AG08395 (cell line): ENCODE measurements around the gene TSPOAP1.

Experiments
- DNase-seq: peaks from one replicate; pipeline ENCODE4 v3.0.0; 2012; ENCODE audit warnings: mixed read lengths, low spot score

Gene TSPOAP1

DNA sequence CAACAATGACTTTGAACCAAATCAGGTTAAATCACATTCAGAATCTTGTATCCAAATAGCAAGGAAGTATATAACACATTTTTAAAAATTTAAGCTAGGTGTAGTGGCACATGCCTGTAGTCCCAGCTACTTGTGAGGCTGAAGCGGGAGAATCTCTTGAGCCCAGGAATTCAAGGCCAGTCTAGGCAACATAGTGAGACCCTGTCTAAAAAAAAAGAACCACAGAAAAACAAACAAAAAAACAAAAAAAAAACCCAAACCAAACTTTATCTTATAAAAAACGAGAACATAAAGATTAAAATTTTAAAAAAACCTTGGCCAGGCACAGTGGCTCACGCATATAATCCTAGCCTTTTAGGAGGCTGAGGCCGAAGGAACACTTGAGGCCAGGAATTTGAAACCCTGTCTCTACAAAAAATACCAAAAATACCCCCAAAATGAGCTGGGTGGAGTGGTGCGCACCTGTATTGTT lies 11.8 kb upstream of the TSPOAP1 start:
- DNase-seq = no peak

DNA sequence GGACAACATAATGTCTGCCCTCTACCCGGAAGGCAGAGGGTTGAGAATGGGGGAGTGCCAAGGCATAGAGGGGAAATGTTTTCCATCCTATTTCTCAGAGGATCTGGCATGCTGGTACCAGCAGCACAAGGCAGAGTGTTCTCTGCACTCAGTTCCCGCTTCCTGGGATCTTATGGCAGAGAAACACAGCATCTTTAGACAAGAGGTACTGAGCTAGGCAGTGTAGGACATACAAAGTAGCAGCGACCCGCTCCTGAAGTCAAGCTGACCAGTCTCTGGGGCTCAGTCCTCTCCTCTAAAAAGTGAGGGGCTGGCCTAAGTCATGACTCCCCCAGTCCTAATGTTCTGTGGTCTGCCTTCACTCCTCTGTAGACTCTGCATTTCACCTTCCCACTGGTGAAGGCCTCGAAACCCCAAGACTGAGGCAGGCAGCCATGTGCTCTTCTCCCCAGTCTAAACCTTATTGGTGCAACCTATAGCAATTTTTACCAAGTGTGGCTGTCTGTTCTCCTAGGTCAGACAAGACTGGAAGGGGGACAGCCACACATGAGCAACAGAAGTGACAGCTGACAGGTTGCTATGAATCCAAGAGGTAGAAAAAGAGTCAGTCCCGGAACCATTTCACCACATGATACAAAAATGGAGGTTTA lies 11.3 kb upstream of the TSPOAP1 start:
- no peak for DNase-seq

DNA sequence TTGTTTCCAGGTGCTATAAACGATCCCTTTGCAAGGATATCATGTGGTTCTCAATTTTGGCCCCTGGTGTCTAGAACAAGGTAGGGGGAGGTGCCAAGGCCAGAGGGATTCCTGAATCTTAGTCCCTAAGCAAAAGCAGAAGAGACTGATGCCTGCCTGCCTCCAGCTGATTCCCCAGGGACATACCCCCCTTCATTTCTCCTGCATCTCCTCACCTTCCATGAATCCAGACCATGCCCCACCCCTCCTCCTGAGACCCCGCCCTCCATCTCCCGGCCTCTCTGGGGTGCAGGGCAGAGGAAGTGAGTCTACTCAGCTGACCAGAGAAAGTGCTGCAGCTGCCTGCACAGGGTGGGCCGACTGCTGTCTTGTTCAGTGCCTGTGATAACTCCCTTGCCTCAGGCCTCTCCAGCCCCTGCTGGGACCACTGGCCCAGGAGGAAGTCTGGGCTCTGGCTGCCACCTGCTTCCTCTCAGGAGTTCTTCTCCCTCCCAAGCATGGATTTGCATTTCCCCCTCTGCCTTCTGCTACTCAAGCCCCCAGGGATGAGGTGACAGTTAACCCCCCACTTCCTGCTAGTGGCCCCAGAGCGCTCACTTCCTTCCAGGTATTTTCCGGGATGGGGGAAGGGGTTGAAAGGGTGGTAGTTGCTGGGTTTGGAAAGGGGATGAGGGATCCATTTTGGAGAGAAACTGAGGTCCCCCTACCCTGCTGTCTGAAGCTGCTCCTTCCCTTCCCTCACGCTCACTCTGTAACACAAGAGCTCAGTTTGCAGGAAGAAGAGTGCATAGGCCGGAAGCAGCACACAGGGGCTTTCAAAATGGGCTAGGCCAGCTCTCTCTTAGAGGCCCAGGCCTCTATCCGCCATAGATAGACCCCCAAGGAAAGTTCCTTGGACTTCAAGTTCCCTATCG lies 10.5 kb upstream of the TSPOAP1 start:
- DNase-seq = peak; percentile 79

DNA sequence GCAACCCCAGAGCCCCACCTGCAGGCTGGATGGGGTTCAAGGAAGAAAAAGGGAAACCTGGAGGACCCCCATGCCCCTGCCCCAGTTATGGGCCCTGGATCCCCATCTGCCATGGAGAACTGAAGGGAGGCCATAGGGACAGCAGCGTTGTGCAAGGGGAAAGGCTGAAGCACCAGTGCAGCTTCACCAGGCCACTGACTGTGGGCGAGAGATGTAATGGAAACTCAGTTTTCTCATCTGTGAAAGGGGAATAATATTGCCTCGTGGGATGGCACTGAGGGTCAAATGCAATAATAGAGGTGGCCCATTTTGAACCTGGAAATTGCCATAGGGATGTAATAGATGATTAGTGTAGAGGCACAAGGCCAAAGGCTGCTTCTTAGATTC lies 9.9 kb upstream of the TSPOAP1 start:
- no peak for DNase-seq

DNA sequence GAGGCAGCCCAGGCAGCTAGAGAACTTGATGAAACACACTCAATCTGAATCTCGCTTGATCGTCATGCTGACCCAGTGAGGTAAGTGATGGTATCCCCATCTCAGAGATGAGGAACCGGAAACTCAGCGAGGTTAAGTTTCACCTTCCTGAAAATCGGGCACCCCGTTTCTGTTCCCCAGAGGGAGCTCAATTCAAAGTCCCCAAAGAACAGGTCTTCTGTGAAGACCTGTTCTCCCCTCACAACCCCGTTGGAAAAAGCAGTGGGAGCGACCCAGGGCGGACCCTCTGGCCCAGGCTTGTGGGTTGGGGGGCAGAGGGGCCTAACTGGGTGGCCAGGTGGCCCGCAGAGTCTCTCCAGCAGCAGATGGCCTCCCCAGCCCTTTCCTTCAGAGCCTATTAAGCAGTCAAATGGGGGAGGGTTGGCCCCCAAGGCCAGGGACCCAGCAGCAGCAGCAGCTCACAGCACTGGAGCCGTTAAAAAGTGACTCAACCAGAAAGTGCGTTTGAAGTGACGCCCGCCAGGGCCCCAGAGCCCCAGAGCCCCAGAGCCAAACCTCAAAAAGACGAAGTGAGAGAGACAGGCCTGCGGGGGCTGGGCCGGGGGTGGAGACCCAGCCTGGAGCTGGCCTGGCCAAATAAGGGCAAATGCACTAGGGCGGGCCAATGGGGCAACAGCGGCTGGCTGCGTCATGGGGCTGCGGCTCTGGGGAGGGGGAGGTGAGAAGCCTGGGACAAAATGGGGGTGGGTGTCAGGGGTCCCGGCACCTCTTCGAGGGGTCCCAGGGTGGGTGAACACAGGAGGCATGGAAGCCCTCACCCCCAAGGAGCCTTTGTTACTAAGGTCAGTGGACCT lies 9.2 kb upstream of the TSPOAP1 start:
- DNase-seq = peak; percentile 91

DNA sequence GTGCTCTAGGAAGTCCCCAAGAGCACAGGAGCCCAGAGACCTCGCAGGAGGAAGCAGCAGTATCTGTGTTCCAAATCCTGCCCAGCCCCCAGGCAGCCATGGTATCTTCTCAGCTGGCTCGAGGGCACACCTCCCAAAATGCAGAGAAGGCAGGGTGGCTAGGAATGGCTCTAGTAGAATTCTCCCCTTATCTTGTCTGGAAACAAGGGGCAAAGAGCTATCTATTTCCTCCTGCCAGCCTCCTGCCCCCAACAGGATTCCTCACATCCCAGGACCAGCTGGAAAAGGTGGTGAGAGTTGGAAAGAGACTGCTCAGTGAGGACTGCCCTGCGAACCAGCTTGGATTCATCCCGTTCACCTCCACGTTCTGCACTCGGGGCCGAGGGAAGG lies 8.6 kb upstream of the TSPOAP1 start:
- DNase-seq = no peak

DNA sequence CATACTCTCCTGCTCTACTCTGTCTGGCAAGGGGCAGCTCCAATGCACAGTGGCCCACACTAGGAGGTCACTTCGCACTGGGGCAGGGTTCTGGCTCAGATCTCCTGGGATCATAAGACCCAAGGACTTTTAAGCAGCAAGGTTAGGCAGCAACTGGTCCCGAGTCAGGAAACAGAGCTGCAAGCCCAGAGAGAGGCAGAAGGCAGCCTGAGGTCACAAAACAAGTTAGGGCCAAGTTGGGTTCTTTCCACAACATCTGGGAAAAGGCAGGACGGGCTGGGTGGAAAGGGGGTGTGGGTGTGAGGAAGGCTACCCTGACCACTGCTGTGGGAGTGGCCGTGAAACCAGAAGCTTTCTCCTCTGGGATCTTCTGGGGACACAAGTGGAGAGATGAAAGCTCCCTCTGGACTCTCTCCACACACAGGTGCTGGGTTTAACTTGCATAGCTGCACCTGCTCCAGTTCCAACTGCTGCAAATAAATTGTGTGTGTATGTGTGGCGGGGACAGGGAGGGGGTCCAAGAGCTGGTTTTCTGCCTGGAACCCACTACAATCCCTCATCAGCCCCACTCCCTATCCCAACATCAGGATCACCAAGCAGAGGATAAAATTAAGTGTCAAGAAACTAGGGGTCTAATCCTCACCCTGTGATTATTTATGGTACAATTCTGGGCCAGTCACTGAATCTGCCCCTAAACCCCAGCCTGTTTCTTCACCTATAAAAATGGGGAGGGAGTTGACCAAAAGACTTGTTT lies 8.0 kb upstream of the TSPOAP1 start:
- peak; percentile 66 for DNase-seq

DNA sequence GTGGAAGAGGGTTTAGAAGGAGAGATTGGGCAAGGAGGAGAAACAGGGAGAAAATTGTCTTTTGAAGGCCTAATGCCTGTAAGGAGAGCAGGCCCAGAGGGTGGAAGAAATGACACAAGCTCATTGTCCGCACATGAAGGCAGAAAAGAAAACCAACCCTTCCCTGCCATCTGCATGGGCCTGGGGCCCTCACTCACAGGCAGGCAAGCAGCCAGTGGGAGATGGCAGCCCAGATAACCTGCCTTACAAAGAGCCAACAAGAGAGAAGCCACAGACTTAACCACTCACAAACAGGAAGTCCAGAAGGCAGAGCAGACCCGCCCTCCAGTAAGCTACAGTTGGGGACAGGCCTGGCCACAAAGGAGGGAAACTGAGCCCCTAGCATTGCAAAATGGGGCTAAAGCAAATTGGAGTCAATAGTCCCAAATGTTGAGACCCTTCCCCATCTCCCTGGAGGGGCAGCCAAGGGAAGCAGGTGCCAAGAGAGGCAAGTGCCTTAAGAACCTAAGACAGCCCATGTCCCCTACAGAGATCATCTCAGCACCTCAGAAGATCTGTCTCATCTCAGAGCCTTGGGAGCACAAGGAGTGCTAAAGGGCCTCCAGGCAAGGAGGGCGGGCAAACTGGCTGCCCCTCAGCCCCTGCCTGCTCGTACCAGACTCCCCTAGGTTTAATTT lies 7.3 kb upstream of the TSPOAP1 start:
- DNase-seq = no peak

DNA sequence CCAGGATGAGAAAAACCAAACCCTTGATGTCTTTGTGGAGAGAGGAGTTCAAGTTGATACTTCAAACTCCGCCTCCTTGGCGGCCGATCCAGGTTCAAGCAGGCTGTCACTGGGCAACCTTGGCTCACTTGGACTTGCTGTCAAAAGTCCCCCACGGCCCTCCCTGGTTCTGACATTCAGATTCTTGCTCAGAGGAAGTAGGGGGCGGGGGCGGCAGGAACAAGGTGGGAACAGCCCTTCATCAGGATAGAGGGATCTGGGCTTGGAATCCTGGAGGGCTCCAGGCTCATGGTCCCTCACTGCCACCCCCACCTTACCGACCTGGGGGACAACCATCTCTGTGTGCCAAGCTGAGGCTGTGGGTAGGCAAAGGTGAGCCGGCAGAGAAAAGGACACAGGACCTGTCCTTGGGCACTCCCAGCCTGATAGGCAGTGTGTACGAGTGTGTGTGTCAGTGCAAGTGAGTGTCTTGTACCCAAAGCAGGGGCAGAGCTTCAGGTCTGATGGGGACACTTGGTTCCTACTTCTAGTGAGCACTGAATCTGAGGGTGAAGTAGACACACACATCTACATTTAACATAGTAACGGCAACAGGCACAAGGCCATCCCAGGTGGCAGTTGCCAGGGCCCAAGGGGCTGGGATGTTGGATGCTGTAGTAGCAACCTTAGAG lies 6.6 kb upstream of the TSPOAP1 start:
- no peak for DNase-seq

DNA sequence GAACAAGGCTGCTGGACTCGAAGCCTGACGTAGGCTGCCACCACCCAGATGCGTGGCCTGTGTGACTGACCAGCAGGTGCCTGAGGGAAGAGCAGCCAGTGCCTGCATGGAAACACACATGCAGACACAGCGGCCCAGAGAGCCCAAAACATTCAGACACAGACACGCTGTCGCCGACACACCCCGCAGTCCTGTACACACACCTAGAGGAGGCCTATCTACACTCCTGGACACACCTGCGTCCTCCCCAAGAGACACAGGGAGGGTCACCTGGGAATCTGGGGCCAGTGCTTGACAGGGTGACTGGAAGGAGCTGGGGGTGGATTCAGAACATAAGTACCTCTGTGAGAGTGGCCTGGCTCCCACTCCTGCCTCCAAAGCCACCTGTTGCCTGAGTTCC lies 6.1 kb upstream of the TSPOAP1 start:
- DNase-seq = no peak

DNA sequence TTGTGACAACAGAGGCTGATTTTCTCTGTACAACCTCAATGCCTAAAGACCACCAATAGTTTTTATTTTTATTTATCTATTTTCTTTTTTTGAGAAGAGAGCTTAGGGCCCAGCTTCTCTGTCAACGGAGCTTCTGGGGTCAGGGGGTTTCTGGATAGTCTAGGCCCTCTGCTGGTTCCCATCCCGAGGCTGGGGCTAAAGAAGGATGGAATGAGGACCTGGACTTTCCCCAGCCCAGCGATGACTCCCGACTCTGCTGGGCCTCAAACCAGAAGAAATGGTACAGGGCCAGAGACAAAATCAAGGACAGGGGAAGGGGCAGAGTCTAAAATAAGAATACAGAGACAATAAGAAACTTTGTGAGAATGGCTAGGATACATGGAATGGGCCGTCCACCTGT lies 5.7 kb upstream of the TSPOAP1 start:
- no peak for DNase-seq

DNA sequence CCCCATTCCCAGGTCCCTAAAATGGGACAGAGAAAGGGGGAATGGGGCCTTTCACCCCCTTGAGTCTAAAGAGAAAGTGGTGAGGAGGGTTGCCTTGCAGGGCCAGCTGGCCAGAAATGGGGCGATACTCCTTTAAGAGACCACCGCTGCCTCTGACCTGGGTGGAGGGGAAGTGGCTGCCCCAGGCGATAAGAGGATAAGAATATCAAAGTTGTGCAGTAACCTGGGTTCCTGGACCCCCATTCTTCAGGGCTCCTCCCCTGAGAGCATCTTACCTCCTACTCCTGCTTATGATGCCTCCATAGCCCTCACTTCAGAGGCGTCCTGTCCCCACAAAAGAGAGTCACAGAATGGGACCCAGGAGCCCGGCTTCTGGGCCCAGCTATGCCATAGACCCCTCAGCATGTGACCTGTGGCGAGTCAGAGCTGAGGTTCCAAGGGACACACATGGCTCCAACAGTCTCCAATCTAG lies 5.2 kb upstream of the TSPOAP1 start:
- no peak for DNase-seq

DNA sequence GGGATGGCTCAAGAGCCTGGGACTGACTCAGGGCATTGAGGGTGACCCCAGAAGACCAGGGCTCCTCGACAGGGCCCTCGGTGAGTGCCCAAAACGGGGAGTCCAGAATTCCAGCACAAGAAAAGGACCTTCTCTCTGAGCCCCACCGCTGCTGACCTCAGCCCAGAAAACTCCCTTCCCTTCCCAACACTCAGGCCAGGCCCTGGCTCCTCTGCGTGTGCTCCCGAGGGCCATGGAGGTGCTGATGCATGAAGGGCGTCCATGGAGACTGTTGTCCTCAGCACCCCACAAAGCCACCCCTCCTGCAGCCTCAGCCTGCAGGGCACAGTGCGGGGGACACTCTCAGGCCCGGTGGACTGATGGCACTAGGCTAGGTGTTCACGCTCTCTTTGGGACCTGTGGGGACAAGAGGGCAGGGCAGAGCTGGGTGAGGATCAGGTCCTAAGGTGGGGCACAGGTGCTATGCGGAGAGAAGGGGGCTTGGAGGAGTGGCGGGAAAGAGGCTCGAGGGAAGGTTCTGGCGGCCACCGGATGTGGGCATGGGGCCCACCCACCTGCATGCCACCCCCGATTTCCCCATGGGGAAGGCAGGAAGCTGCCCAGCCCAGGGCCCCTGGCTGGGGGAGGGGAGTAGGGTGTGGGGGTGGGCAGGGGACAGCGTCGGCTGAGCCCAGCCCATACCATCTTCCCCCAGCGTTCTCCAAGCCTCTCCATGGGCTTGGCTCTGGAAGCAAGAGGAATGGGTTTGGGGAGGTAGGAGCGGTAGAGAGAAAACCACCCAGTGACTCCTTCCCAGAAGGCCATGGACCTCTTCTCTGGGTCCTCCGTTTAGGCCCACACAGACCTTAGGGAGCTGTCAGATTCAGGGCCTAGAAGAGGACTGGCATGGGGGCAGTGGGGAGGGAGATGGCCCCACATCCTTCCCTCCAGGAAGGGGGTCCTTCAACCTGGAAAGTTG lies 4.5 kb upstream of the TSPOAP1 start:
- no peak for DNase-seq

DNA sequence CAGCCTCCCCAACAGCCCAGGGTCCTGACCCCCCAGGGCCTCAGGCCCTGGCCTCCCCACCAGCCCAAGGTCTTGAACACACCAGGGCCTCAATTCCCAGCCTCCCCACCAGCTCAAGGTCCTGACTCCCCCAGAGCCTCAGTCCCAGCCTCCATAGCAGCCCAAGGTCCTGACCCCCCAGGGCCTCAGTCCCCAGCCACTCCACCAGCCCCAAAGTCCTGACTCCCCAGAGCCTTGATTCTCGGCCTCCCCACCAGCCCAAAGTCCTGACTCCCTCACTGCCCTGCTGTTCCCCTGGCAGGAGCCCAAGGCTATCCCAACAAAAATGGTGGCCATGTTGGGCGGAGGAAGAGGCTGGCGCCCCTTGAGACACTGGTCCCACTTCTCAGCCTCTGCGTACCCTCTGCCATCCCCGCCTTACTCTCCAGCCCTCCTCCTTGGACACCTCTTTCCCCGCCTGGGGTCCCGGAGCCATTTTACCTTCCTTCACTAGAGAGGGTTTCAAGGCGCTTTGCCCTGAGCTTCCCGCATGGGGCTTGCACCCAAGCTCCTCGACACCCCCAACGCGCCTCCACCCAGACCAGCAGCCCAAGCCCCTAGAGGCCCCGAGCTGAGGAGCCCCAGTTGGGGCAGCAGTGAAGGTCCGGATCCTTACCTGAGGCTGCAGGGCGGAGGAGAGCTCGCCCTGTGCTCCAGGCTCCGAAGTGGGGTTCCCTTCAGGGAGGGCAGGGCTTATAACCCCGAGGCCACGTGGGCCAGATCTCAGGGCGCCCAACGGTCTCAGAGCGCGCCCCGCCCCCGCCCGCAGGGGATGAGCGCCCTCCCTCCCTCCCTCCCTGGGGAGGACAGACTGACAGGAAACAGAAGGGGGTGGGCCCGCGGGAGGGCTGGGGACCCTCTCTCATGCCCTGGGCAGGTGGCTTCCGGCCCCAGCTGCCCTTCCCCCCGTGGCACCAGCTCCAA lies 3.5 kb upstream of the TSPOAP1 start:
- DNase-seq = no peak

DNA sequence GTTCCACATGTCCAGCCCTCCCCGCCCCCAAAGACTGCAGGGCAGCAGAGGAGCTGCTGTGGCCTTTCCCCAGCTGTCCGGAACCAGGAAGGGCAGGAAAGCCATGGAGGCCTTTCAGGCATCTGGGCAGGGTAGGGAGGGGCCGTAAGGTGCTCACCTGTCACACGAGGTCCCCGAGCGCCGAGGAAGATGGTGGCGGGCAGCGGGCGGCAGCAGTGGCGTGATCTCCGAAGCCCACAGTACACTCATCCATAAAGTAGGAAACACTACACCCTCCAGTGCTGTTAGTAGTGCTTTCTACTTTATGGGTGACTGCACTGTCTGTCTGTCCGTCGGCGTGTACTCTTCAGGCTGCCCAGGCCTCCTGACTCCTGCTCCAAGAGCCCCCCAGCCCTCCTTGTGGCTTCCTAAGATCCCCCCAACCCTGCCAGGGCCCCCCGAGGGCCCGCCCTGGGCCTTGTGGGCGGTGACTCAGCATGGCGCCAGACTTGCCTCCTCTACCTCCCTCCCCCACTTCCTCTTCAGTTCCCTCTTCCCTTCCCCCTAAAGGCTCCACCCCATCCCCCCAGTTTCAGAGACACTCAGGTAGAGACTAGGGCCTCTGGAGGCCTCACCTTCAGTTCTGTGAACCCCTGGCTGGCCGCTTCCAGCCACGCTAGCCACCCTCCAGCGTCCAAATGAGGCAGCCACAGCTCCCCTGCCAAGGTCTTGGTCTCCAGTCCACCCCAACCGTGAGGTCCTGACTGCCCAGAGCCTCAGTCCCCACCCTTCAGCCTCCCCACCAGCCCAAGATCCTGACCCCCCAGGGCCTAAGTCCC lies 2.6 kb upstream of the TSPOAP1 start:
- DNase-seq = no peak

DNA sequence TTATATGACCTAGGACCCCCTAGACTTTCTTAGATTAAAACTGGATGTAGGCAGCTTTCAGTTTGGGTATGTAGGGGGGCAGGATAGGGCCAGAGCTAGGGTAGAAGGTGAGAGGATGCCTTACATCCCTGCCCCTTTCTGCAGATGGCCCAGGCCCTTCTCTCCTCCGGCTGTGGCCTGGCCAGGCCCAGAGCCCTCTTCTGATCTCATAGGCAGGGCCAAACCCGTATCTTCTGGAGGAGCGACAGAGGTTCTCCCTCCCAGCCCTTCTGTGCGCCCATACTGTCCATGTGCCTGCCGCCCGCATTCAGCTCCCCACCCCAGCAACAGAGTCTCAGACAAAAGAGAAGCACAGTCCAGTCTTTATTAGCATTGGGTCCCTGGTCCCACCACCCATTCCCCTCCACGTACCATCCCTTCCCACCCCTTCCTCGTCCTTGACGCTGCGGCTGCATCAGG lies 2.0 kb upstream of the TSPOAP1 start:
- no peak for DNase-seq
